KBM-7 (cell line): ENCODE results near the gene TMEM30B.

Source experiments
- DNase-seq: peaks from one replicate; pipeline ENCODE4 v3.0.0-alpha.2; 2015
- in situ Hi-C: fragments of 300-500 bp; cut with MboI; formaldehyde crosslinking; loops from 2 replicates; pipeline ENCODE4 v1.14.3; 2020; ENCODE audit warnings: low sequenced_read_pairs, low pct_unique_long_range_greater_than_20kb, mixed read lengths

The TMEM30B gene

GRCh38 chr14:61247935-61248334, 33.2 kb downstream of the TMEM30B start:
- no peak for DNase-seq
- in situ Hi-C loops, result loop anchor here (25.0 kb wide), 1 partner anchor 611 kb away; the partner anchor contains the start of gene SIX1

DNA sequence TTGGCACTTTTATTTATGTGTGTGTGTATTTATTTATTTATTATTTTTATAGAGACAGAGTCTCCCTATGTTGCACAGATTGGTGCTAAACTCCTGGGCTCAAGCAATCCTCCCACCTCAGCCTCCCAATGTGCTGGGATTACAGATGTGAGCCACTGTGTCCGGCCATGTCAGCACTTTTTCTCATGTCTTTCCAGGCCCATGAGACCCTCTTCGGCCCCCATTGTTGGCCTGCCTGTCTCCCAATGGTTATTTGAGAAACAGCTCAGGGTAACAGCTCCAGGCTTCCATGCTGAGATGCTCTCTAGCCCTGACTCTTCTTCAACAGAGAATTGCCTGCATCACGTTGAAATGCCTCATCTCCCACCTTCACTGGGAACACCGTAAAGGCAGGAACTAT, 34.4 kb downstream of the TMEM30B start:
- DNase-seq, result no peak
- in situ Hi-C loops, result loop anchor here (25.0 kb wide), 1 partner anchor 609 kb away; the partner anchor contains the start of gene SIX1

DNA sequence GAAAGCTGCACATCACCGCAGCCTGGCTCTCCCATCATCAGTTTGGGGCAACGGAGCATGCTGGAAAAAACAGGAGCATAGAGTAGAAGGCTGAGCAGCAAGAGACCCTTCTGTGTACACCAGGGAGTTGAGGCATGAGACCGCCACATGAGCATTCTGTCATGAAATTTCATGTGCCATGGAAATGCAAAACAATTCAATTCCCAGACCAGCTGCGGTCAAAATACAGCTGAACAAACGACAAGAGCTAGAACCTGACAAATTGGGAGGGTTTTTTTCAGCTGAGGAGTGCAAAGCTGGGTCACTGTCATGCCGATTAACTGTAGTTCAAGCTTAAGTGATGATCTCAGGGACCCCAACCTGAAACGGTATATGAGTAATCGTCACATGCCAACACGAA, 37.1 kb downstream of the TMEM30B start:
- in situ Hi-C loops, result loop anchor here (25.0 kb wide), 1 partner anchor 607 kb away; the partner anchor contains the start of gene SIX1
- no peak for DNase-seq

DNA sequence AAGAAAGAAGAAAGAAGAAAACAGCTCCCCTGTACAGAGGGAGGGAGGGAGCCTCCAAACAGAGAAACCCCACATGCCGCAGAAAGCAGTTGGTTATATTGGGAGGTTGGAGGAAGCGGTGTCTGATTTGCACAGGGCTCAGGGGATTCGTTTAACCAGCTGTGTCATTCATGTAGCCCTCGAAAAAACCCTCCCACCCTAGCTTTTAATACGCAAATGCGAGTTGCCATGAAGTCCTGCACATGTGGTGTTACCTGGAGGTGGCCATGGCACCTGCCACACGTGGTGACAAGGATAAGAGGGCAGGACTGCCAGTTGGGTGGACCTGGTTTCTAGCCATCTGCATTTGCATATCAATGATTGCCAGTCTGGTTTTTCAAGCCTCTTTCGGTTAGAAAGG, 40.9 kb downstream of the TMEM30B start:
- DNase-seq, result no peak
- in situ Hi-C loops, result loop anchor here (25.0 kb wide), 1 partner anchor 603 kb away; the partner anchor contains the start of gene SIX1

DNA sequence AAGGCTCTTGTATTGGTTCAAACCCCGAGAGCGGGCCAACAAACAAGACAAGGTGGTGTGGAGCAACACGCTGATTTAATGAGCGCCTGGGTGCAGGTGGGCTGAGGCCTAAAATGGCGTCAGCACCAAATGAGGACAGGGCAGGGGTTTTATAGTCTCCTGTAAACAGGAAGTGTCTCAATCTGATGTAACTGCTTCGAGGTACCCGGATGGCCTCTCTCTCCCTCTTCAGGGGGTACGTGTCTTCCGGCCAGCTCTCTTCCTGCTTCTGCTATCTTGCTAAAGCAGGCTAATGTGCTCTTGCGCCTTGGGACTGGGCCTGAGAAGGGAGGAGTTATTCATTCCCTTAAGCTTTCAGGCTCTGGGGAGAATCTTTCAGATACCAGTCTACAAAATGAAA, 41.9 kb downstream of the TMEM30B start:
- in situ Hi-C loops, result loop anchor here (25.0 kb wide), 1 partner anchor 602 kb away; the partner anchor contains the start of gene SIX1
- DNase-seq, result peak; percentile 48

DNA sequence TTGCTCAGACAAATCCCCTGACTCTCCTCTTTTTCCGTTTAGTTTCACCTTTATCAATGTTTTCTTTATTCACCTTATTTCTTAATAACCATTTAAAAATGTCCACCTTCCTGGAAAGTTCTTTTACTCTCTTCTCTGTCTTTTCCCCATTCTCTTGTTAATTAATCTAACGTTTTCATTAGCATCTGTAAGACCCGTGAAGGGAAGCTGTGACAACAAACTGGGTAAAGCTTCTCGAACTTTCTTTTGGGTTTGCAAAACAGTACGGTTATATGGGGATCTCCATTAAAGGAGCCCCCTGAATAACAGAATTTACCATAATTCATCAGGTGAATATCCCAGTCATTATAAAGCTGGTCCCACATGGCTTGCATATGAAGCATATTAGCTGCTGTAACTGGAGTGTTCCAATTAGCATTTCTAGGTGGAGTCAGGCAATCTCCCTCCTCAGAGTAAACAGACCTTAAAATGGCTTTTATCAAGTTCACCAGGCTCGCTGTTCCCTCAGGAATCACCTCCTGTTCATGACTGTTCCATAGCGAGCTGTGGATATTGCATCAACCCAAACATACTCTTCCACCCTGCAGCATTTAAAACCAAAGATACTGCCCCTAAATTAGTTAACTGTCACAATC, 42.4 kb downstream of the TMEM30B start:
- in situ Hi-C loops, result loop anchor here (25.0 kb wide), 1 partner anchor 601 kb away; the partner anchor contains the start of gene SIX1
- DNase-seq, result no peak

DNA sequence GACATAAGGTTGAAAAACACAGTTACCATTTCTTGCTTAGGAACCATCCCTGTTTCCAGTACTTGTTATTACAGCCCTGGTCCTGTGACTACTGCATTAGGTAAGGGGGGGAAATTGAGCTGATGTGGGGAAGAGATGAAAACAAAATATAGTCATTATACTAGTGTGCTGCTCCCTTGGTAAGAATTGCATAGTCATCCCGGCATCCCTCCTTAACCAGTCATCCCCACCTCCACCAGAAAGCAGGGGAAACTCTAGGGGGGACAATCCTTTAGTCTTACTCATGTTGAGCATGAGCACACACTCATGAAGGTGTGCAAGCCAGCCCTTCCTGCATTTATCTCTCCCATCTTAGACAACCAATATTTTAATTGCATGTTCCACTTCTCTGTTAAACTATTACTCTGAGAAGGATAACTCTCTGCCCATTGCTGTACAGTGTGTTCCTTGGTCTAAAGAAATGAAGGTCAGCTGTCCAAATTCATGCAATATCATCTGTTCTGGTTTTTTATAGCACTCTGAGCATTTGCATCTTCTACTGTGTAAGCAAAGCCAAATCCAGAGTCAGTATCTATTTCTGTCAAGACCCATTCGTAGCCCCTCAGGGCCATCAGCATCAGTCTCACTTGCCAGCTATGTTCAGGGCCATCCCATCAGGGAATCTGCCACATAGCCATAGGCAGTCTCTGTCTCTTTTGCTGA, 46.8 kb downstream of the TMEM30B start:
- in situ Hi-C loops, result loop anchor here (25.0 kb wide), 1 partner anchor 597 kb away; the partner anchor contains the start of gene SIX1
- no peak for DNase-seq

- peak; percentile 35 for DNase-seq
- in situ Hi-C loops, result loop anchor here (25.0 kb wide), 1 partner anchor 596 kb away; the partner anchor contains the start of gene SIX1
Measured at GRCh38 chr14:61233436-61233956, 47.6 kb downstream of the TMEM30B start.

DNA sequence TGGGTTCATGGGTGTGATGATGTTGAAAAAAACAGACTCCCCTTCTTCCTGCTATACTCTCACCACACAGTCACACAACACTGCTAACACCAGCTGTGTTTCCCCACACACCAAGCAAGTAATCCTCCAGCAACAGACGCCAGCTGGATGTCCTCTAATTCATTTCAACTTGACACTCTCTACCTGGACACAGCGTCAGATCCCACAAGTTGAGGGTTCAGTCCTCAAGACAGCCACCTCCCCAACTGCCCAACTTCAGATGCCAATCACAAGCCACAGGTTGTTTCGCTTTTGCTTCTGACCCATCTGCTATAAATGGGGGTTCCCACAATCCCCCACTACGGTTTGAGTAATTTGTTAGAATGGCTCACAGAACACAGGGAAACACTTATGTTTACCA, 49.3 kb downstream of the TMEM30B start:
- DNase-seq, result no peak
- in situ Hi-C loops, result loop anchor here (25.0 kb wide), 1 partner anchor 595 kb away; the partner anchor contains the start of gene SIX1

DNA sequence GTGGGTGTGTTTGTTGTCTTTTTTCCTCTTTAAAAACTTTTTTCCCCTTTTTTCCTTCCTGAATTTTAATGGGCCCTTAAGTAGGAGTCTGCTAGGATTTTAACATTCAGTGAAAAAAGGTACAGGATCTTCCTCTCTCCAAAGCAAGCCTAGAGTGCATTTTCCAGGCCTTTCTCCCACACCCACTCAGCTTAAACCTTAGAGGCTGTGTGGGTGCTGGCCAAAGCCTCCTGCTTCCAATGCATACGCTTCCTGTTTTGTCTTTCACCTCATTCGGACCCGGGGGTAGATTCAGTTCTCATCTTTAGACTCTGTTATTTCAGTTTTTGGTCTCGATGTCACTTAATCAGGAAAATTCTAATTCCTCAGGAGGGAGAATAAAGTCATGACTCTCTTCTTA, 51.2 kb downstream of the TMEM30B start:
- in situ Hi-C loops, result loop anchor here (25.0 kb wide), 1 partner anchor 593 kb away; the partner anchor contains the start of gene SIX1
- no peak for DNase-seq

GRCh38 chr14:61229475-61229888, 51.7 kb downstream of the TMEM30B start:
- in situ Hi-C loops, result loop anchor here (25.0 kb wide), 1 partner anchor 592 kb away; the partner anchor contains the start of gene SIX1

GRCh38 chr14:61227884-61228591, 53.1 kb downstream of the TMEM30B start:
- in situ Hi-C loops, result loop anchor here (25.0 kb wide), 1 partner anchor 591 kb away; the partner anchor contains the start of gene SIX1
- DNase-seq, result no peak

More at GRCh38 chr14:61229475-61229888, 51.7 kb downstream of the TMEM30B start:
- no peak for DNase-seq
